Measurements from ENCODE around the gene HGFAC. TPM values are rescaled to one million over a fixed set of nuclear protein-coding genes. Genes with fewer than 3 reads are reported as not detected.
A peak's percentile ranks its signal among the peaks of the same experiment; 100 is the strongest.
"Not testable (repeated sequence)": the region's sequence is repeated elsewhere in the genome, so short reads cannot be mapped to it uniquely, and the experiment has no call there.

Gene HGFAC
- total and polyA plus RNA-seq, 5 donors from 2014 or later, result 0.11 TPM; not detected in 4

GRCh38 chr4:3407930-3408792 is 33.6 kb upstream of the HGFAC start:
- H3K9me3 Mint-ChIP-seq, result no peaks in the 10 kb centered on the region
- H3K27ac Mint-ChIP-seq, result peak overlapping the region in 1 of 3 donors; percentile 46
- H3K27me3 Mint-ChIP-seq, result no peaks in the 10 kb centered on the region
- no peaks in the 10 kb centered on the region for H3K4me1 Mint-ChIP-seq
- Histone ChIP-seq H3K9me3 (ENCODE audit: control insufficient read depth in 2 of 2, low read length in 2 of 2) (no peaks in the 10 kb centered on the region), H3K27ac (ENCODE audit: insufficient read depth, low read length, poor library complexity, severe bottlenecking) (no peak overlapping the region), H3K27me3 (ENCODE audit: control insufficient read depth, insufficient read depth, low read length) (no peaks in the 10 kb centered on the region), H3K4me1 (ENCODE audit: control insufficient read depth, insufficient read depth, low read length, poor library complexity, severe bottlenecking) (no peaks in the 10 kb centered on the region), H3K4me3 (ENCODE audit: low read depth, low read length) (no peak overlapping the region), H3K36me3 (ENCODE audit: control insufficient read depth, insufficient read depth, low read length) (no peaks in the 10 kb centered on the region)
- H3K36me3 Mint-ChIP-seq, result no peaks in the 10 kb centered on the region
- no peak for DNase-seq
- no peak overlapping the region for H3K4me3 Mint-ChIP-seq
- ATAC-seq (ENCODE audit: low read depth in 2 of 2), result no peak

- ATAC-seq (ENCODE audit: low read depth in 2 of 2), result no peak
- Histone ChIP-seq H3K9me3 (ENCODE audit: control insufficient read depth in 2 of 2, low read length in 2 of 2) (no peaks in the 10 kb centered on the region), H3K27ac (ENCODE audit: insufficient read depth, low read length, poor library complexity, severe bottlenecking) (no peak overlapping the region), H3K4me3 (ENCODE audit: low read depth, low read length) (no peak overlapping the region), H3K27me3 (ENCODE audit: control insufficient read depth, insufficient read depth, low read length) (no peaks in the 10 kb centered on the region), H3K36me3 (ENCODE audit: control insufficient read depth, insufficient read depth, low read length) (no peaks in the 10 kb centered on the region), H3K4me1 (ENCODE audit: control insufficient read depth, insufficient read depth, low read length, poor library complexity, severe bottlenecking) (no peaks in the 10 kb centered on the region)
- Mint-ChIP-seq H3K9me3 (no peaks in the 10 kb centered on the region), H3K4me3 (no peak overlapping the region), H3K4me1 (no peaks in the 10 kb centered on the region), H3K27me3 (no peaks in the 10 kb centered on the region), H3K27ac (no peak overlapping the region), H3K36me3 (no peaks in the 10 kb centered on the region)
- no peak for DNase-seq
Observed at GRCh38 chr4:3408793-3409330, 32.9 kb upstream of the HGFAC start.

- H3K27ac ChIP-seq (ENCODE audit: insufficient read depth, low read length, poor library complexity, severe bottlenecking), result no peak overlapping the region
- H3K4me1 Mint-ChIP-seq, result no peaks in the 10 kb centered on the region
- peaks cover 3% of the 10 kb centered on the region for H3K36me3 Mint-ChIP-seq
- no peaks in the 10 kb centered on the region for H3K4me1 ChIP-seq (ENCODE audit: control insufficient read depth, insufficient read depth, low read length, poor library complexity, severe bottlenecking)
- no peaks in the 10 kb centered on the region for H3K9me3 ChIP-seq (ENCODE audit: control insufficient read depth in 2 of 2, low read length in 2 of 2)
- H3K4me3 ChIP-seq (ENCODE audit: low read depth, low read length), result no peak overlapping the region
- no peaks in the 10 kb centered on the region for H3K36me3 ChIP-seq (ENCODE audit: control insufficient read depth, insufficient read depth, low read length)
- no peak overlapping the region for H3K27ac Mint-ChIP-seq
- H3K4me3 Mint-ChIP-seq, result no peak overlapping the region
- H3K27me3 Mint-ChIP-seq, result no peaks in the 10 kb centered on the region
- ATAC-seq (ENCODE audit: low read depth in 2 of 2), result no peak
- H3K27me3 ChIP-seq (ENCODE audit: control insufficient read depth, insufficient read depth, low read length), result no peaks in the 10 kb centered on the region
- no peak for DNase-seq
- H3K9me3 Mint-ChIP-seq, result no peaks in the 10 kb centered on the region
Observed at GRCh38 chr4:3409571-3410091, 32.1 kb upstream of the HGFAC start.

DNA sequence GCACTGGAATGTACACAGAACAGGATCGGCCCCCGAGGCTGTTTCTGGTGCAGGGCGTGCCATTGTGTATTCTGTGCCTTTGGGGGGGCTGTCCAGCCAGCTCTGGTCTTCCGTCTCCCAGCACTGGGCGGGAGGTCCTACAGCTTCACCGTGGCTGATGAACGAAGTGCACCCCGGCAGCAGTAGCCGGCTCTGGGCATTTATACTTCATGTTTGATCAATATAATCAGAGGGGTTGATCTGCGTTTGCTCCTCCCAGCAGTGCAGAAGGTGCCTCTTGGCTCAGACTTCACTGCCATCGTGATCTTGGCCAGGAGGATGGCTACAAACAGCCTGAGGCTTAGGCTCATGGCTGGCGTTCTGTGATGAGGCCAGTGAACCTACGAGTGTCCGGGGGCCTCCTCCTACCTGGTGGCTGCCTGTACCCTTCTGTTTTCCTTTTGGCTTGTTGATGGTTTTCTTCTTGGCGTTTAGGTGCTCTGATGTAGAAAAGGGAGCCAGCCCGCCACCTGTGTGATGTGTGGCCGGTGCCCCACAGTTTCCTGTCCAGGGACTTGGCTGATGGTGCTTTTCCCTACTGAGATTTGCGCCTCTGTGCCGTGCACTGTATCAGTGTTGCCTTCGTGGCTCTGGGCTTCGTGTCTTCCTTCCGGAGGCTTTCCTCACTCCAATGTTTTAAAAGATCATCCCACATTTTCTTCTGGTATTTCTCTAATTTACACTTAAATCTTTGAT is 31.2 kb upstream of the HGFAC start:
- no peaks in the 10 kb centered on the region for H3K27me3 Mint-ChIP-seq
- Histone ChIP-seq H3K36me3 (ENCODE audit: control insufficient read depth, insufficient read depth, low read length) (no peaks in the 10 kb centered on the region), H3K4me1 (ENCODE audit: control insufficient read depth, insufficient read depth, low read length, poor library complexity, severe bottlenecking) (no peaks in the 10 kb centered on the region), H3K9me3 (ENCODE audit: control insufficient read depth in 2 of 2, low read length in 2 of 2) (no peaks in the 10 kb centered on the region), H3K27ac (ENCODE audit: insufficient read depth, low read length, poor library complexity, severe bottlenecking) (no peak overlapping the region), H3K4me3 (ENCODE audit: low read depth, low read length) (no peak overlapping the region), H3K27me3 (ENCODE audit: control insufficient read depth, insufficient read depth, low read length) (no peaks in the 10 kb centered on the region)
- H3K27ac Mint-ChIP-seq, result no peak overlapping the region
- no peaks in the 10 kb centered on the region for H3K4me1 Mint-ChIP-seq
- no peak for ATAC-seq (ENCODE audit: low read depth in 2 of 2)
- peaks cover 6% of the 10 kb centered on the region for H3K36me3 Mint-ChIP-seq
- no peak overlapping the region for H3K4me3 Mint-ChIP-seq
- H3K9me3 Mint-ChIP-seq, result no peaks in the 10 kb centered on the region
- DNase-seq, result no peak

DNA sequence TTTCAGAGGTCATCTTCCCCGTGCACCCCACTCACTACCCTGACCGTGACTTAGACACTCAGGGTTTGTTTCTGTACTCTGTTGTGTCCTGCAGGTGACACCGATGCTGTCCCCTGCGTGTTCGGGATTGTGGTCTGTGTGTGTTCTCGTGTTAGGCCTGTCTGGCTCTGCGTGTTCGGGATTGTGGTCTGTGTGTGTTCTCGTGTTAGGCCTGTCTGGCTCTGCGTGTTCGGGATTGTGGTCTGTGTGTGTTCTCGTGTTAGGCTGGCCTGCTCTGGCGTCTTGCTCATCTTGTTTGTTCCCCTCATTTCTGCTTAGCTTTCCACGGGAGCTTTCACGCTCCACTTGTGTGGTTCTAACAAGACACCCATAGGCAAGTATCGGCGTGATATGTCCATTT is 30.6 kb upstream of the HGFAC start:
- not testable (repeated sequence) for ATAC-seq (ENCODE audit: low read depth in 2 of 2); H3K36me3 ChIP-seq (ENCODE audit: control insufficient read depth, insufficient read depth, low read length); H3K27me3 ChIP-seq (ENCODE audit: control insufficient read depth, insufficient read depth, low read length); DNase-seq; H3K27ac ChIP-seq (ENCODE audit: insufficient read depth, low read length, poor library complexity, severe bottlenecking); H3K36me3 Mint-ChIP-seq; H3K9me3 ChIP-seq (ENCODE audit: control insufficient read depth in 2 of 2, low read length in 2 of 2); H3K4me3 ChIP-seq (ENCODE audit: low read depth, low read length); H3K4me3 Mint-ChIP-seq; H3K4me1 ChIP-seq (ENCODE audit: control insufficient read depth, insufficient read depth, low read length, poor library complexity, severe bottlenecking); H3K9me3 Mint-ChIP-seq; H3K4me1 Mint-ChIP-seq; H3K27me3 Mint-ChIP-seq
- peak overlapping the region in 1 of 3 donors; percentile 66 for H3K27ac Mint-ChIP-seq

DNA sequence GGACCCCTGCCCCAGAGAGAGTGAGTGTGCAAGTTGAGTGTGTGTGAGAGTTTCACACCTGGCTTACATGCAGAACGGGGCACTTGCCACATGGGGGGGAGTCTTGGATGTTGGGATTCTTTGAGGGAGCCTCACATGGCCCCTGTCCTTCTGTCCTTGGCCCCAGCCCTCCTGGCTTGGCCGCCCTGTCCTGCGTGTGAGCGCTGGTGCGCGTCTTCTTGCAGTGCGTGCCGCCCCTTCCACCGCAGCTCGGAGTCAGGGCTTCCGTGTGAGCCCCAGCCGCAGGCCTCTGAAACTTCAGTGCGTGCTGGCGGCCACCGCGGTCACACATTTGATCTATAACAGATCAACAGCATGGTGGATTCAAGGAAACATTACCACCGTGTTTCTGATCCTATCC is 30.1 kb upstream of the HGFAC start:
- Mint-ChIP-seq H3K4me3 (no peak overlapping the region), H3K9me3 (no peaks in the 10 kb centered on the region), H3K27ac (peak overlapping the region in 1 of 3 donors; percentile 66), H3K27me3 (no peaks in the 10 kb centered on the region), H3K4me1 (no peaks in the 10 kb centered on the region), H3K36me3 (peaks cover 15% of the 10 kb centered on the region)
- H3K36me3 ChIP-seq (ENCODE audit: control insufficient read depth, insufficient read depth, low read length), result peaks cover 6% of the 10 kb centered on the region
- no peaks in the 10 kb centered on the region for H3K27me3 ChIP-seq (ENCODE audit: control insufficient read depth, insufficient read depth, low read length)
- no peaks in the 10 kb centered on the region for H3K4me1 ChIP-seq (ENCODE audit: control insufficient read depth, insufficient read depth, low read length, poor library complexity, severe bottlenecking)
- H3K9me3 ChIP-seq (ENCODE audit: control insufficient read depth in 2 of 2, low read length in 2 of 2), result no peaks in the 10 kb centered on the region
- DNase-seq (no peak), ATAC-seq (ENCODE audit: low read depth in 2 of 2) (no peak)
- H3K27ac ChIP-seq (ENCODE audit: insufficient read depth, low read length, poor library complexity, severe bottlenecking), result no peak overlapping the region
- H3K4me3 ChIP-seq (ENCODE audit: low read depth, low read length), result no peak overlapping the region

- ATAC-seq (ENCODE audit: low read depth in 2 of 2) (no peak), DNase-seq (no peak)
- Mint-ChIP-seq H3K36me3 (peaks cover 22% of the 10 kb centered on the region), H3K27ac (no peak overlapping the region), H3K4me1 (no peaks in the 10 kb centered on the region), H3K4me3 (no peak overlapping the region), H3K9me3 (no peaks in the 10 kb centered on the region), H3K27me3 (no peaks in the 10 kb centered on the region)
- Histone ChIP-seq H3K36me3 (ENCODE audit: control insufficient read depth, insufficient read depth, low read length) (peaks cover 11% of the 10 kb centered on the region), H3K27me3 (ENCODE audit: control insufficient read depth, insufficient read depth, low read length) (no peaks in the 10 kb centered on the region), H3K4me1 (ENCODE audit: control insufficient read depth, insufficient read depth, low read length, poor library complexity, severe bottlenecking) (no peaks in the 10 kb centered on the region), H3K4me3 (ENCODE audit: low read depth, low read length) (no peak overlapping the region), H3K9me3 (ENCODE audit: control insufficient read depth in 2 of 2, low read length in 2 of 2) (no peaks in the 10 kb centered on the region), H3K27ac (ENCODE audit: insufficient read depth, low read length, poor library complexity, severe bottlenecking) (no peak overlapping the region)
Observed at GRCh38 chr4:3412257-3413020, 29.3 kb upstream of the HGFAC start.

Measured in CD4-positive, CD25-positive, alpha-beta regulatory T cell (primary cell).